Colon (tissue), 2 donors: Measurements from ENCODE around the gene UCN2.
"Not testable (repeated sequence)": the region's sequence is repeated elsewhere in the genome, so short reads cannot be mapped to it uniquely, and the experiment has no call there.

Experiments
- FAIRE-seq: peaks from 2 replicates; lab custom pipeline; 2012; peaks lifted over from hg19 to GRCh38; lab: Jason Lieb, UNC
- donor health status: control.
- donor health status: control.

Gene UCN2

GRCh38 chr3:48561045-48561736 is 2.4 kb downstream of the UCN2 start:
- no peak for FAIRE-seq

- no peak for FAIRE-seq
Measured at GRCh38 chr3:48560648-48561018, 2.9 kb downstream of the UCN2 start.

- no peak for FAIRE-seq
Measured at GRCh38 chr3:48558493-48559134, 5.0 kb downstream of the UCN2 start.

- peak; percentile 72 for FAIRE-seq
Measured at GRCh38 chr3:48556796-48557626, 6.6 kb downstream of the UCN2 start, which contains the start of gene PFKFB4. Gene PFKFB4, minus strand, starts transcription at chr3:48556803. Its CDS starts 26 bp downstream, at chr3:48556777.

- FAIRE-seq, result no peak
Measured at GRCh38 chr3:48555949-48556795, 7.4 kb downstream of the UCN2 start.

GRCh38 chr3:48555231-48555948 is 8.2 kb downstream of the UCN2 start:
- FAIRE-seq, result no peak

GRCh38 chr3:48553886-48554845 is 9.4 kb downstream of the UCN2 start:
- no peak for FAIRE-seq

- FAIRE-seq, result no peak
Measured at GRCh38 chr3:48553361-48553760, 10.2 kb downstream of the UCN2 start.

GRCh38 chr3:48552111-48552951 is 11.2 kb downstream of the UCN2 start:
- no peak for FAIRE-seq

GRCh38 chr3:48551651-48552050 is 11.9 kb downstream of the UCN2 start:
- FAIRE-seq, result not testable (repeated sequence)

- FAIRE-seq, result no peak
Measured at GRCh38 chr3:48548729-48549705, 14.6 kb downstream of the UCN2 start.

GRCh38 chr3:48548126-48548525 is 15.5 kb downstream of the UCN2 start:
- no peak for FAIRE-seq

GRCh38 chr3:48546203-48546829 is 17.3 kb downstream of the UCN2 start:
- FAIRE-seq, result no peak

- no peak for FAIRE-seq
Measured at GRCh38 chr3:48544141-48544540, 19.4 kb downstream of the UCN2 start.

- no peak for FAIRE-seq
Measured at GRCh38 chr3:48543271-48543866, 20.2 kb downstream of the UCN2 start.

GRCh38 chr3:48538451-48538850 is 25.1 kb downstream of the UCN2 start:
- no peak for FAIRE-seq

- FAIRE-seq, result no peak
Measured at GRCh38 chr3:48536785-48537184, 26.8 kb downstream of the UCN2 start.
